HepG2 (cell line): ENCODE data around the gene DHRS1. TPM values are rescaled to one million over a fixed set of nuclear protein-coding genes. Genes with fewer than 3 reads are reported as not detected.
A peak's percentile ranks its signal among the peaks of the same experiment; 100 is the strongest.

Experiments
- E2F1 ChIP-seq: sonication (generic); formaldehyde crosslinking; IDR thresholded peaks from 2 replicates; pipeline ENCODE4 v1.5.0; 2020; ENCODE audit warnings: missing genetic modification reagents
- JUN ChIP-seq: sonication (generic); formaldehyde crosslinking; IDR thresholded peaks from 2 replicates; pipeline ENCODE4 v1.4.0; 2020; ENCODE audit warnings: mild to moderate bottlenecking, missing genetic modification reagents
- NFATC3 ChIP-seq: sonication (generic); formaldehyde crosslinking; IDR thresholded peaks from 2 replicates; pipeline ENCODE4 v1.5.1; 2020; ENCODE audit warnings: mild to moderate bottlenecking, missing genetic modification reagents
- RFXAP ChIP-seq: sonication (generic); formaldehyde crosslinking; IDR thresholded peaks from 2 replicates; pipeline ENCODE4 v1.4.0; 2020; ENCODE audit warnings: missing genetic modification reagents, borderline replicate concordance
- SCMH1 ChIP-seq: sonication (generic); formaldehyde crosslinking; IDR thresholded peaks from 2 replicates; pipeline ENCODE4 v1.9.0; 2021; ENCODE audit warnings: missing genetic modification reagents, mild to moderate bottlenecking, borderline replicate concordance
- ZBTB43 ChIP-seq: sonication (generic); formaldehyde crosslinking; conservative IDR thresholded peaks from 2 replicates; pipeline ENCODE4 v1.4.0; 2020; ENCODE audit warnings: missing genetic modification reagents
- ZNF296 ChIP-seq: sonication (generic); formaldehyde crosslinking; conservative IDR thresholded peaks from 2 replicates; pipeline ENCODE4 v1.5.0; 2020; ENCODE audit warnings: mild to moderate bottlenecking, missing genetic modification reagents
- ZNF547 ChIP-seq: sonication (generic); formaldehyde crosslinking; IDR thresholded peaks from 2 replicates; pipeline ENCODE4 v1.5.1; 2020; ENCODE audit warnings: mild to moderate bottlenecking, missing genetic modification reagents
- ZNF839 ChIP-seq: sonication (generic); formaldehyde crosslinking; IDR thresholded peaks from 2 replicates; pipeline ENCODE4 v1.4.0; 2020; ENCODE audit warnings: missing genetic modification reagents, mild to moderate bottlenecking, borderline replicate concordance
- polyA plus RNA-seq, 8 experiments: library from polyadenylated mRNA; depleted of rRNA in 3 of 8; stranded (reverse) in 7 of 8; unstranded in 1 of 8; fragments of >200 nt; fragmentation: Illumina TruSeq in 4 of 8; extraction: Trizol in 4 of 8; gene quantifications; 2 replicates each; pipeline versions ENCODE4 v1.2.1 to v1.2.3, GENCODE V29; 2011 to 2016; ENCODE audit warnings: low read depth in 4 of 8, missing spikeins in 1 of 8, mixed read lengths in 1 of 8; ENCODE audit not compliant: insufficient read depth in 1 of 8
- total RNA-seq, 5 experiments: library from RNA; depleted of rRNA; stranded (reverse); fragments of >200 nt; fragmentation: Illumina TruSeq; extraction: Trizol; gene quantifications; 2 replicates each; pipeline ENCODE4 v1.2.3, GENCODE V29; 2016; ENCODE audit warnings: low read depth in 1 of 5
- TF ChIP-seq, protein P1 (sequence below): sonication (generic); formaldehyde crosslinking; IDR thresholded peaks from 2 replicates; pipeline ENCODE4 v1.5.0; 2020; ENCODE audit warnings: mild to moderate bottlenecking, missing genetic modification reagents, borderline replicate concordance
- TF ChIP-seq, protein P2 (sequence below): sonication (generic); formaldehyde crosslinking; IDR thresholded peaks from 2 replicates; pipeline ENCODE4; 2020; ENCODE audit warnings: missing genetic modification reagents, mild to moderate bottlenecking, borderline replicate concordance
- TF ChIP-seq, protein P3 (sequence below): sonication (generic); formaldehyde crosslinking; IDR thresholded peaks from 2 replicates; pipeline ENCODE4 v1.4.0; 2020; ENCODE audit warnings: missing genetic modification reagents

The DHRS1 gene
- total and polyA plus RNA-seq, 2 of the 13 experiments (the other 11 are each of a cell fraction or from before 2014, with no cell fraction given): 49.8 to 60.8 TPM

GRCh38 chr14:24310265-24310645, 10.7 kb upstream of the DHRS1 start (continued):
- TF ChIP-seq ZBTB43 (CRISPR knock-in tag) (no peak), E2F1 (no peak), ZNF839 (CRISPR knock-in tag) (no peak), RFXAP (CRISPR knock-in tag) (no peak), NFATC3 (CRISPR knock-in tag) (no peak), JUN (0 out of 2 replicates have a peak, but pooled peaks have one; percentile 31), SCMH1 (no peak), ZNF296 (CRISPR knock-in tag) (no peak), ZNF547 (0 out of 2 replicates have a peak, but pooled peaks have one; percentile 46)
- TF ChIP-seq, protein P1, sequence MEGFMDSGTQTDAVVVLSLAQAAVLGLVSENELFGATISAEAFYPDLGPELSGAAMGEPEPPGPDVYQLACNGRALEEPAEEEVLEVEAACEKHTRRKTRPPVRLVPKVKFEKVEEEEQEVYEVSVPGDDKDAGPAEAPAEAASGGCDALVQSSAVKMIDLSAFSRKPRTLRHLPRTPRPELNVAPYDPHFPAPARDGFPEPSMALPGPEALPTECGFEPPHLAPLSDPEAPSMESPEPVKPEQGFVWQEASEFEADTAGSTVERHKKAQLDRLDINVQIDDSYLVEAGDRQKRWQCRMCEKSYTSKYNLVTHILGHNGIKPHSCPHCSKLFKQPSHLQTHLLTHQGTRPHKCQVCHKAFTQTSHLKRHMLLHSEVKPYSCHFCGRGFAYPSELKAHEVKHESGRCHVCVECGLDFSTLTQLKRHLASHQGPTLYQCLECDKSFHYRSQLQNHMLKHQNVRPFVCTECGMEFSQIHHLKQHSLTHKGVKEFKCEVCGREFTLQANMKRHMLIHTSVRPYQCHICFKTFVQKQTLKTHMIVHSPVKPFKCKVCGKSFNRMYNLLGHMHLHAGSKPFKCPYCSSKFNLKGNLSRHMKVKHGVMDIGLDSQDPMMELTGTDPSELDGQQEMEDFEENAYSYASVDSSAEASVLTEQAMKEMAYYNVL (CRISPR knock-in tag): no peak
- TF ChIP-seq, protein P2, sequence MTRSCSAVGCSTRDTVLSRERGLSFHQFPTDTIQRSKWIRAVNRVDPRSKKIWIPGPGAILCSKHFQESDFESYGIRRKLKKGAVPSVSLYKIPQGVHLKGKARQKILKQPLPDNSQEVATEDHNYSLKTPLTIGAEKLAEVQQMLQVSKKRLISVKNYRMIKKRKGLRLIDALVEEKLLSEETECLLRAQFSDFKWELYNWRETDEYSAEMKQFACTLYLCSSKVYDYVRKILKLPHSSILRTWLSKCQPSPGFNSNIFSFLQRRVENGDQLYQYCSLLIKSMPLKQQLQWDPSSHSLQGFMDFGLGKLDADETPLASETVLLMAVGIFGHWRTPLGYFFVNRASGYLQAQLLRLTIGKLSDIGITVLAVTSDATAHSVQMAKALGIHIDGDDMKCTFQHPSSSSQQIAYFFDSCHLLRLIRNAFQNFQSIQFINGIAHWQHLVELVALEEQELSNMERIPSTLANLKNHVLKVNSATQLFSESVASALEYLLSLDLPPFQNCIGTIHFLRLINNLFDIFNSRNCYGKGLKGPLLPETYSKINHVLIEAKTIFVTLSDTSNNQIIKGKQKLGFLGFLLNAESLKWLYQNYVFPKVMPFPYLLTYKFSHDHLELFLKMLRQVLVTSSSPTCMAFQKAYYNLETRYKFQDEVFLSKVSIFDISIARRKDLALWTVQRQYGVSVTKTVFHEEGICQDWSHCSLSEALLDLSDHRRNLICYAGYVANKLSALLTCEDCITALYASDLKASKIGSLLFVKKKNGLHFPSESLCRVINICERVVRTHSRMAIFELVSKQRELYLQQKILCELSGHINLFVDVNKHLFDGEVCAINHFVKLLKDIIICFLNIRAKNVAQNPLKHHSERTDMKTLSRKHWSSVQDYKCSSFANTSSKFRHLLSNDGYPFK: 0 out of 2 replicates have a peak, but pooled peaks have one; percentile 9
- TF ChIP-seq, protein P3, sequence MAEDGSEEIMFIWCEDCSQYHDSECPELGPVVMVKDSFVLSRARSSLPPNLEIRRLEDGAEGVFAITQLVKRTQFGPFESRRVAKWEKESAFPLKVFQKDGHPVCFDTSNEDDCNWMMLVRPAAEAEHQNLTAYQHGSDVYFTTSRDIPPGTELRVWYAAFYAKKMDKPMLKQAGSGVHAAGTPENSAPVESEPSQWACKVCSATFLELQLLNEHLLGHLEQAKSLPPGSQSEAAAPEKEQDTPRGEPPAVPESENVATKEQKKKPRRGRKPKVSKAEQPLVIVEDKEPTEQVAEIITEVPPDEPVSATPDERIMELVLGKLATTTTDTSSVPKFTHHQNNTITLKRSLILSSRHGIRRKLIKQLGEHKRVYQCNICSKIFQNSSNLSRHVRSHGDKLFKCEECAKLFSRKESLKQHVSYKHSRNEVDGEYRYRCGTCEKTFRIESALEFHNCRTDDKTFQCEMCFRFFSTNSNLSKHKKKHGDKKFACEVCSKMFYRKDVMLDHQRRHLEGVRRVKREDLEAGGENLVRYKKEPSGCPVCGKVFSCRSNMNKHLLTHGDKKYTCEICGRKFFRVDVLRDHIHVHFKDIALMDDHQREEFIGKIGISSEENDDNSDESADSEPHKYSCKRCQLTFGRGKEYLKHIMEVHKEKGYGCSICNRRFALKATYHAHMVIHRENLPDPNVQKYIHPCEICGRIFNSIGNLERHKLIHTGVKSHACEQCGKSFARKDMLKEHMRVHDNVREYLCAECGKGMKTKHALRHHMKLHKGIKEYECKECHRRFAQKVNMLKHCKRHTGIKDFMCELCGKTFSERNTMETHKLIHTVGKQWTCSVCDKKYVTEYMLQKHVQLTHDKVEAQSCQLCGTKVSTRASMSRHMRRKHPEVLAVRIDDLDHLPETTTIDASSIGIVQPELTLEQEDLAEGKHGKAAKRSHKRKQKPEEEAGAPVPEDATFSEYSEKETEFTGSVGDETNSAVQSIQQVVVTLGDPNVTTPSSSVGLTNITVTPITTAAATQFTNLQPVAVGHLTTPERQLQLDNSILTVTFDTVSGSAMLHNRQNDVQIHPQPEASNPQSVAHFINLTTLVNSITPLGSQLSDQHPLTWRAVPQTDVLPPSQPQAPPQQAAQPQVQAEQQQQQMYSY (CRISPR knock-in tag): no peak
